Measurements from ENCODE around the gene ZFHX3.

- TF ChIP-seq TARDBP (IDR thresholded peaks at IDR 0.05) (no peak), FOXM1 (IDR thresholded peaks at IDR 0.05; ENCODE audit: borderline replicate concordance) (no peak), BHLHE40 (IDR thresholded peaks at IDR 0.05; ENCODE audit: borderline replicate concordance) (no peak), SUZ12 (IDR thresholded peaks at IDR 0.05) (no peak)
Observed at GRCh38 chr16:73058221-73058615, 10.3 kb upstream of the ZFHX3 start.
